SIG-M5 treated with dmso at 0.1 percent for 504 hours (cell line): ENCODE measurements around the gene UQCRC2.
"Not testable (repeated sequence)": the region's sequence is repeated elsewhere in the genome, so short reads cannot be mapped to it uniquely, and the experiment has no call there.

Experiments used
- DNase-seq: peaks from one replicate; lab custom pipeline; 2025; ENCODE audit not compliant: unreplicated experiment; lab: John Stamatoyannopoulos, UW

The UQCRC2 gene

GRCh38 chr16:21952793-21953540 is at the start of gene UQCRC2:
UQCRC2 (plus strand) TSS chr16:21953361; CDS start chr16:21953424, 63 bp downstream.
- peak; percentile 96 for DNase-seq

GRCh38 chr16:21932650-21933049 is 20.5 kb upstream of the UQCRC2 start:
- DNase-seq: not testable (repeated sequence)

- peak; percentile 16 for DNase-seq
Measured at GRCh38 chr16:21933316-21933715, 19.8 kb upstream of the UQCRC2 start.

- not testable (repeated sequence) for DNase-seq
Measured at GRCh38 chr16:21933790-21934189, 19.4 kb upstream of the UQCRC2 start.

GRCh38 chr16:21936216-21936615 is 16.9 kb upstream of the UQCRC2 start:
- DNase-seq: not testable (repeated sequence)

- no peak for DNase-seq
Measured at GRCh38 chr16:21937336-21937829, 15.8 kb upstream of the UQCRC2 start.

GRCh38 chr16:21940570-21940969 is 12.6 kb upstream of the UQCRC2 start:
- DNase-seq: no peak

- no peak for DNase-seq
Measured at GRCh38 chr16:21943571-21943970, 9.6 kb upstream of the UQCRC2 start.

- DNase-seq: no peak
Measured at GRCh38 chr16:21946889-21947635, 6.1 kb upstream of the UQCRC2 start.

- DNase-seq: no peak
Measured at GRCh38 chr16:21949713-21950260, 3.4 kb upstream of the UQCRC2 start.

- peak; percentile 40 for DNase-seq
Measured at GRCh38 chr16:21950782-21951521, 2.2 kb upstream of the UQCRC2 start.

GRCh38 chr16:21952040-21952792 is 945 bp upstream of the UQCRC2 start:
- peak; percentile 68 for DNase-seq

- no peak for DNase-seq
Measured at GRCh38 chr16:21953541-21953902, 361 bp downstream of the UQCRC2 start.

- DNase-seq: no peak
Measured at GRCh38 chr16:21957714-21958346, 4.7 kb downstream of the UQCRC2 start.

GRCh38 chr16:21959050-21959449 is 5.9 kb downstream of the UQCRC2 start:
- no peak for DNase-seq

GRCh38 chr16:21962475-21962874 is 9.3 kb downstream of the UQCRC2 start:
- no peak for DNase-seq

GRCh38 chr16:21963887-21964286 is 10.7 kb downstream of the UQCRC2 start:
- DNase-seq: no peak

GRCh38 chr16:21964353-21964752 is 11.2 kb downstream of the UQCRC2 start:
- DNase-seq: no peak

- DNase-seq: no peak
Measured at GRCh38 chr16:21971856-21972255, 18.7 kb downstream of the UQCRC2 start.

- DNase-seq: no peak
Measured at GRCh38 chr16:21973945-21974344, 20.8 kb downstream of the UQCRC2 start.
